HepG2 (cell line): ENCODE results near the gene MPP3. TPM values are rescaled to one million over a fixed set of nuclear protein-coding genes. Genes with fewer than 3 reads are reported as not detected.

Source experiments
- ATM ChIP-seq: fragments of 450-650 bp; IDR thresholded peaks from 2 replicates; pipeline ENCODE4 v1.7.1; 2017; ENCODE audit warnings: mild to moderate bottlenecking, borderline replicate concordance
- HDAC6 ChIP-seq: fragments of 200-600 bp; sonication (generic); IDR thresholded peaks from 2 replicates; pipeline ENCODE4 v1.7.0; 2017; ENCODE audit warnings: mild to moderate bottlenecking, antibody characterized with exemption, low read length, low read depth
- NFE2L1 ChIP-seq: sonication (generic); formaldehyde crosslinking; IDR thresholded peaks from 2 replicates; pipeline ENCODE4 v1.4.0; 2020; ENCODE audit warnings: missing genetic modification reagents, mild to moderate bottlenecking, borderline replicate concordance
- PRDM10 ChIP-seq: sonication (generic); formaldehyde crosslinking; IDR thresholded peaks from 2 replicates; pipeline ENCODE4 v1.4.0; 2020; ENCODE audit warnings: low read depth, missing genetic modification reagents
- SNAPC2 ChIP-seq: sonication (generic); formaldehyde crosslinking; IDR thresholded peaks from 2 replicates; pipeline ENCODE4 v1.8.1; 2022; ENCODE audit warnings: mild to moderate bottlenecking, missing genetic modification reagents
- SP4 ChIP-seq: sonication (generic); formaldehyde crosslinking; IDR thresholded peaks from 2 replicates; pipeline ENCODE4 v1.8.1; 2023; ENCODE audit warnings: mild to moderate bottlenecking, missing genetic modification reagents
- TFE3 ChIP-seq: IDR thresholded peaks from 2 replicates; pipeline ENCODE4 v1.6.1; 2016
- TOPORS ChIP-seq: sonication (generic); formaldehyde crosslinking; IDR thresholded peaks from 2 replicates; pipeline ENCODE4 v1.8.0; 2023; ENCODE audit warnings: mild to moderate bottlenecking, missing genetic modification reagents
- ZBTB40 ChIP-seq, 2 experiments: fragments of 450-650 bp in 1 of 2; sonication (generic) in 1 of 2; formaldehyde crosslinking in 1 of 2; IDR thresholded peaks; 2 replicates each; pipeline versions ENCODE4 v1.6.1 to v1.8.0; 2016 to 2022; ENCODE audit warnings: antibody characterized with exemption in 1 of 2, mild to moderate bottlenecking in 1 of 2, missing genetic modification reagents in 1 of 2
- ZC3H4 ChIP-seq: sonication (generic); formaldehyde crosslinking; IDR thresholded peaks from 2 replicates; pipeline ENCODE4 v1.4.0; 2020; ENCODE audit warnings: missing genetic modification reagents, borderline replicate concordance
- ZFP37 ChIP-seq: sonication (generic); formaldehyde crosslinking; IDR thresholded peaks from 2 replicates; pipeline ENCODE4 v1.4.0; 2020; ENCODE audit warnings: missing genetic modification reagents, borderline replicate concordance
- ZNF136 ChIP-seq: sonication (generic); formaldehyde crosslinking; IDR thresholded peaks from 2 replicates; pipeline ENCODE4 v1.8.1; 2022; ENCODE audit warnings: low read depth, mild to moderate bottlenecking, moderate library complexity, missing genetic modification reagents
- ZNF644 ChIP-seq: IDR thresholded peaks from 2 replicates; pipeline ENCODE4 v1.6.1; 2016; ENCODE audit warnings: low read depth
- polyA plus RNA-seq, 8 experiments: library from polyadenylated mRNA; depleted of rRNA in 3 of 8; stranded (reverse) in 7 of 8; unstranded in 1 of 8; fragments of >200 nt; fragmentation: Illumina TruSeq in 4 of 8; extraction: Trizol in 4 of 8; gene quantifications; 2 replicates each; pipeline versions ENCODE4 v1.2.1 to v1.2.3, GENCODE V29; 2011 to 2016; ENCODE audit warnings: low read depth in 4 of 8, missing spikeins in 1 of 8, mixed read lengths in 1 of 8; ENCODE audit not compliant: insufficient read depth in 1 of 8
- total RNA-seq, 5 experiments: library from RNA; depleted of rRNA; stranded (reverse); fragments of >200 nt; fragmentation: Illumina TruSeq; extraction: Trizol; gene quantifications; 2 replicates each; pipeline ENCODE4 v1.2.3, GENCODE V29; 2016; ENCODE audit warnings: low read depth in 1 of 5
- TF ChIP-seq, protein P1 (sequence below): sonication (generic); formaldehyde crosslinking; conservative IDR thresholded peaks from 2 replicates; pipeline ENCODE4 v1.5.0; 2020; ENCODE audit warnings: missing genetic modification reagents

Gene MPP3
- total and polyA plus RNA-seq, 2 of the 13 experiments (the other 11 are each of a cell fraction or from before 2014, with no cell fraction given): 0.91 to 1.8 TPM

DNA sequence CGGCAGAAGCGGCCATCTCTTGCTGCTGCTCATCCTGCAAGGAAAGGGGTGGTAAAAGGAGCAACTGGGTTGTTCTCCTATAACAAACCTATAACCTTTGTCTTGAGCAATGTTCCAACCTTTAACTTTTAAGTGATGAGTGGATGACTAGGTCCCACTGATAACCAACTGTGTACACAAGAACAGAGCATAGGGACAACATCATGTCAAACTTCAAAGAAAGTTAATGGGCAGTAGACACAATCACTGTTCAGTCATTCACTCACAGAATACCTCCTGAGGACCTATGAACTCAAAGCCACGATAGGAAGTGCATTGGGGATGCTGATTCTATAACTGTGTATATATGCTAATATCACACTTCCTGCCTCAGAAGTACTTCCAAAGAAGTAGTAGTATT is 31.1 kb downstream of the MPP3 start (continued):
- TF ChIP-seq ZBTB40 (IDR thresholded peaks at IDR 0.05) (no peak), ZBTB40 (CRISPR knock-in tag; IDR thresholded peaks at IDR 0.05) (no peak), HDAC6 (no peak), NFE2L1 (CRISPR knock-in tag) (no peak), ATM (no peak), ZNF644 (0 out of 2 replicates have a peak, but pooled peaks have one; percentile 61), ZFP37 (CRISPR knock-in tag) (no peak), TFE3 (CRISPR knock-in tag) (peak; percentile 63), SP4 (peak; percentile 40; the same call in 1 of the 2 replicates), PRDM10 (0 out of 2 replicates have a peak, but pooled peaks have one; percentile 42), TOPORS (CRISPR knock-in tag) (no peak), ZC3H4 (CRISPR knock-in tag) (no peak), ZNF136 (CRISPR knock-in tag) (no peak), SNAPC2 (CRISPR knock-in tag) (peak; percentile 84)
- TF ChIP-seq, protein P1, sequence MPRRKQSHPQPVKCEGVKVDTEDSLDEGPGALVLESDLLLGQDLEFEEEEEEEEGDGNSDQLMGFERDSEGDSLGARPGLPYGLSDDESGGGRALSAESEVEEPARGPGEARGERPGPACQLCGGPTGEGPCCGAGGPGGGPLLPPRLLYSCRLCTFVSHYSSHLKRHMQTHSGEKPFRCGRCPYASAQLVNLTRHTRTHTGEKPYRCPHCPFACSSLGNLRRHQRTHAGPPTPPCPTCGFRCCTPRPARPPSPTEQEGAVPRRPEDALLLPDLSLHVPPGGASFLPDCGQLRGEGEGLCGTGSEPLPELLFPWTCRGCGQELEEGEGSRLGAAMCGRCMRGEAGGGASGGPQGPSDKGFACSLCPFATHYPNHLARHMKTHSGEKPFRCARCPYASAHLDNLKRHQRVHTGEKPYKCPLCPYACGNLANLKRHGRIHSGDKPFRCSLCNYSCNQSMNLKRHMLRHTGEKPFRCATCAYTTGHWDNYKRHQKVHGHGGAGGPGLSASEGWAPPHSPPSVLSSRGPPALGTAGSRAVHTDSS (CRISPR knock-in tag): no peak
